Calu3 (cell line): ENCODE data around the gene EDARADD. TPM values are rescaled to one million over a fixed set of nuclear protein-coding genes. Genes with fewer than 3 reads are reported as not detected.

Experiments used
- BruUV-seq: library from RNA; stranded (reverse); fragments of 400-500 nt; replicated peaks from 2 replicates; lab custom pipeline; 2021; lab: Mats Ljungman, UMichigan
- CTCF ChIA-PET: fragments of 300-600 bp; sonication (Branson Sonifier 250); formaldehyde crosslinking; loops from one replicate; lab custom pipeline; 2022; ENCODE audit warnings: antibody characterized with exemption; lab: Charles Lee
- DNase-seq: peaks from one replicate; pipeline ENCODE4 v3.0.0; 2022
- H3K27ac Mint-ChIP-seq: one replicate; pipeline ENCODE4 v1.8.0; 2022; ENCODE audit warnings: mixed read lengths; ENCODE audit not compliant: unreplicated experiment
- H3K27me3 Mint-ChIP-seq: one replicate; pipeline ENCODE4 v1.8.0; 2022; ENCODE audit warnings: mixed read lengths; ENCODE audit not compliant: unreplicated experiment
- H3K36me3 Mint-ChIP-seq: one replicate; pipeline ENCODE4 v1.8.0; 2022; ENCODE audit warnings: mild to moderate bottlenecking, moderate library complexity, mixed read lengths; ENCODE audit not compliant: insufficient read depth, unreplicated experiment
- H3K4me1 Mint-ChIP-seq: one replicate; pipeline ENCODE4 v1.8.0; 2022; ENCODE audit warnings: mild to moderate bottlenecking, low read depth, mixed read lengths; ENCODE audit not compliant: unreplicated experiment
- H3K4me3 Mint-ChIP-seq: one replicate; pipeline ENCODE4 v1.8.0; 2022; ENCODE audit warnings: mild to moderate bottlenecking, low read depth, moderate library complexity, mixed read lengths; ENCODE audit not compliant: unreplicated experiment
- H3K9me3 Mint-ChIP-seq: one replicate; pipeline ENCODE4 v1.8.0; 2022; ENCODE audit warnings: low read depth, mixed read lengths; ENCODE audit not compliant: unreplicated experiment
- CTCF ChIP-seq: fragments of 200-600 bp; IDR thresholded peaks from one replicate; pipeline ENCODE4 v1.8.0; 2022; ENCODE audit warnings: antibody characterized with exemption; ENCODE audit not compliant: unreplicated experiment
- intact Hi-C: fragments of 100-400 bp; cut with micrococcal nuclease; formaldehyde crosslinking; loops from one replicate; pipeline ENCODE4 v1.10.0; 2022; ENCODE audit not compliant: unreplicated experiment
- total RNA-seq: library from RNA; stranded (reverse); gene quantifications from 2 replicates; pipeline ENCODE4 v1.2.3, GENCODE V29; 2022

EDARADD gene
- total RNA-seq, 1 experiment from 2014 or later = 0.19 TPM

- Mint-ChIP-seq H3K27me3 (no peaks in the 10 kb centered on the region), H3K27ac (peak overlapping the region; percentile 92), H3K36me3 (peaks cover 24% of the 10 kb centered on the region), H3K4me1 (no peaks in the 10 kb centered on the region), H3K4me3 (peak overlapping the region; percentile 93), H3K9me3 (no peaks in the 10 kb centered on the region)
- DNase-seq = peak; percentile 42
- CTCF ChIA-PET = interaction anchor here (0.6 kb wide), 1 partner anchor 1192 kb away, joined by 3 read pairs; no protein-coding TSS in a partner anchor
- TF ChIP-seq CTCF = no peak
- no TSS peak for BruUV-seq
- intact Hi-C loops = loop anchor here (5.0 kb wide), 1 partner anchor 132 kb away; the partner anchor contains the start of gene EDARADD
Measured at GRCh38 chr1:236524142-236524894, 130.2 kb downstream of the EDARADD start.

GRCh38 chr1:236524895-236525184 is 130.8 kb downstream of the EDARADD start:
- peak overlapping the region; percentile 93 for H3K4me3 Mint-ChIP-seq
- intact Hi-C loops = loop anchor here (5.0 kb wide), 1 partner anchor 133 kb away; the partner anchor contains the start of gene EDARADD
- DNase-seq = no peak
- peaks cover 24% of the 10 kb centered on the region for H3K36me3 Mint-ChIP-seq
- no peaks in the 10 kb centered on the region for H3K27me3 Mint-ChIP-seq
- no TSS peak for BruUV-seq
- no peaks in the 10 kb centered on the region for H3K4me1 Mint-ChIP-seq
- TF ChIP-seq CTCF = no peak
- H3K27ac Mint-ChIP-seq = peak overlapping the region; percentile 92
- no peaks in the 10 kb centered on the region for H3K9me3 Mint-ChIP-seq
- CTCF ChIA-PET = no interaction called here

GRCh38 chr1:236526079-236526478 is 132.0 kb downstream of the EDARADD start:
- DNase-seq = no peak
- Mint-ChIP-seq H3K27me3 (no peaks in the 10 kb centered on the region), H3K9me3 (no peaks in the 10 kb centered on the region), H3K27ac (no peak overlapping the region), H3K4me1 (no peaks in the 10 kb centered on the region), H3K4me3 (no peak overlapping the region), H3K36me3 (peaks cover 24% of the 10 kb centered on the region)
- intact Hi-C loops = no loop called here
- no TSS peak for BruUV-seq
- TF ChIP-seq CTCF = no peak
- CTCF ChIA-PET = no interaction called here

GRCh38 chr1:236530286-236530685 is 136.2 kb downstream of the EDARADD start:
- CTCF ChIA-PET = no interaction called here
- no peak for TF ChIP-seq CTCF
- H3K4me1 Mint-ChIP-seq = peaks cover 22% of the 10 kb centered on the region
- H3K27ac Mint-ChIP-seq = no peak overlapping the region
- no TSS peak for BruUV-seq
- H3K9me3 Mint-ChIP-seq = no peaks in the 10 kb centered on the region
- no peak overlapping the region for H3K4me3 Mint-ChIP-seq
- no peaks in the 10 kb centered on the region for H3K27me3 Mint-ChIP-seq
- intact Hi-C loops = loop anchor here (5.0 kb wide), 1 partner anchor 38 kb away; no protein-coding TSS in a partner anchor
- no peak for DNase-seq
- H3K36me3 Mint-ChIP-seq = peaks cover 24% of the 10 kb centered on the region
